ENCODE data around the gene OTOP1.

GRCh38 chr4:4202510-4202909 lies 24.2 kb downstream of the OTOP1 start:
- TF ChIP-seq CTCF (IDR thresholded peaks at IDR 0.05) (no peak), POLR2A (IDR thresholded peaks at IDR 0.05) (no peak), POLR2AphosphoS5 (IDR thresholded peaks at IDR 0.05) (no peak)

Measured in prostate gland (tissue), 2 donors.